HG02840 (cell line): ENCODE measurements around the gene FNDC3B.

Experiments used
- ATAC-seq: cut with Tn5 transposase; IDR thresholded peaks from one replicate; pipeline ENCODE4 v1.9.1; 2021; ENCODE audit warnings: mild to moderate bottlenecking, moderate library complexity, moderate number of reproducible peaks; ENCODE audit not compliant: unreplicated experiment, low FRiP score

Gene FNDC3B

GRCh38 chr3:172161959-172162358 is 122.6 kb downstream of the FNDC3B start:
- no peak for ATAC-seq

DNA sequence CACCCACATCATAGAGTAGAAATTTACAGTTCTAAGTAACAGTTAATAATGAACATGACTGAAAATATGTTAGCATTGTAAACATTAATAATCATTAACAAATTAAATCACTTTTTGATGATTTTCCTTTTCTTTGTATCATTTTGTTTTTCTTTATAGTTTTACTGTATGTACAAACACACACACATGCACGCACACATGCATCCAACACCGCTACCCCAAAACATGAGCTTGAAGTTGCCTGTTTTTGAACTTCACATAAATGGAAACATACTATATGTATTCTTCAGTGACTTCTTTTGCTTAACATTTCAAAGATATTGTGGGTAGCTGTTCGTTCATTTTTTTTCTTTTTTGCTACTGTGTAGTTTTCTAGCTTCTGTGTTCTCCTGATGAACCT is 123.9 kb downstream of the FNDC3B start:
- no peak for ATAC-seq

DNA sequence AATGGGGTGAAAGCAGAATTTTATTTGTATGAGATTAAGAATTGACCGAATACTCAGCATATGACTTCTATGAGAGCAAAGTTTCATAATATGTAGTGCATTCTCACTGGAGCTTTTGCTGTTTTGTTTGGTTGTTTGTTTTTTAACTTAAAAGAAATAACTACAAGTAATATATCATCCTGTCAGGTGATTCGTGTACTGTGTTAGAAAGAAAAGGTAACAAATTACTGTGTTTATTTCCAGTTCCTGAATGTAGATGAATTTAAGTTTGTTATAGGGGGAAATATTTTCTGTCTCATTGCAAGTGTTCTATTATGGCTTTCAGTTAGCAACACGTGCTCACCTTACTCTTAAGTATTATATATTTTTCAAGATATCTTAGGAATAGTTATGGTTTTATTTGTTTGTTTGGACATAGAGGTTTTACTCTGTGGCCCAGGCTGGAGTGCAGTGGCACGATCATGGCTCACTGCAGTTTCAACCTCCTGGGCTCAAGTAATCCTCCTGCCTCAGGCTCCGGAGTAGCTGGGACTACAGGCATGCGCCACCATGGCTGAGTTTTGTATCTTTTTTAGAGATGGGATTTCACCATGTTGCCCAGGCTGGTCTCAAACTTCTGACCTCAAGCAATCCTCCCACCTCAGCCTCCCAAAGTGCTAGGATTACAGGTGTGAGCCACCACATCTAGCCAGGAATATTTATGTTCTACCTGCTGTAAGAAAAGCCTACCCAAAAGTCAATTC is 125.4 kb downstream of the FNDC3B start:
- ATAC-seq, result no peak

DNA sequence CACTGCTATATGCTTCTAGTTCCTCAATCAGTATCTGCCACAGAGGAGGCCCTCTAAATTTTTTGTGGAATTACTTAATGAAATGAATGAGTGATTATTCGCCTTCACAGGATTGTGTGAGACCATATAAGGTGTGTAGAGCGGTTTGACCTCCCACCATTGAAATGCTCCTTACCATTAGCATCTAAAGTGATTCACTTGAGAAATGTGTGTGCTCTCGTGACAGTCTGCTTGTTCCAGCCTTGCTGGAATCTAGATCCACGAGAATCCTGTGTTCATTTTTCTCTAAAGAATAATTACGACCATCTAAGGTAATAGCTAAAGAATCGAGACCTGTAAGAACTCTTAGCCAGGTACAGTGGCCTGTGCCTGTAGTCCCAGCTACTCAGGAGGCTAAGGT is 126.9 kb downstream of the FNDC3B start:
- ATAC-seq, result no peak

DNA sequence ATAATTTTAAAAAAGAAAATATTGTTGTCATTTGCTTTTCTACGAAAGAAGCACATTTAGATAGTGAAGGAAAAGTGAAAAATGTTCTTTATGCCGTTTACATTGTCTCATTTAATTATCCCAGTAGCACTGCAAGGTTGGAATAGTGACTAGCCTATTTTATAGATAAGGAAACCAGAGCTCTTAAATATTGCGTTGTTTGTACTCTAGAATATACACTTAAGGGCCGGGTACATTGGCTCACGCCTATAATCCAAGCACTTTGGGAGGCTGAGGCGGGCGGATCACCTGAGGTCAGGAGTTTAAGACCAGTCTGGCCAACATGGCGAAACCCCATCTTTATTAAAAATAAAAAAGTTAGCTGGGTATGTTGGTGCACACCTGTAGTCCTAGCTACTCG is 127.5 kb downstream of the FNDC3B start:
- no peak for ATAC-seq

DNA sequence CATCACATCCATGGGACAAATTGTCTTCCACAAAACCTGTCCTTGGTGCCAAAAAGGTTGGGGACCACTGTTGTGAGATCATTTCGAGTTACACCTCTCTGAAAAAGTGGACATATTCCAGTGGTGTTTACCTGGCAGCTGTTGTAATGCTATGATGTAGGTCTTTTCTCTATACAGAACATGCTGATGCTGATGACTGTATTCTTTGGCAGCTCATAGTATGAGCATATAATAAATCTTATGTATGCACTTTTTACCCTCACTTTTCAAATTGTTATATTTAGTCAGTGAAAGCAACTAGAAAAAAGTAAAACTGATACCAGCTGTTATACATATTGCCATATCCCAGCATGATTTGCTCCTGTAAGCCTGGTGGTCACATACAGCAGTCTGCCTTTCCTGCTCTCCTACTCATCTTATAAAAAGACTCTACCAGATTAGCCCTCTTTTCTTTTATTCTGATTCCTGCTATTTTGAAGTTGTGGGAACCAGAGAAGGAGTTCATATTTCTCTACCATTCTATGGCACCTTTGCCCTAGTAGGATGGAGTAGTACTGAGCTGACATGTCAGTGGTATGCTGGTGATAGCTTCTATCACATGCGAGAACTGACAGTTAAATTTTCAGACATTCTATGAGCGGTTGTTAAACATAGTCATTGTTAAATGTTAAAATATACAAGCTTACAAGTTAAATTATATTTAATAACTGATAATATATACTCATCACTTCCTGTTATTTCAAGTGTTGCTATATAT is 128.7 kb downstream of the FNDC3B start:
- no peak for ATAC-seq

DNA sequence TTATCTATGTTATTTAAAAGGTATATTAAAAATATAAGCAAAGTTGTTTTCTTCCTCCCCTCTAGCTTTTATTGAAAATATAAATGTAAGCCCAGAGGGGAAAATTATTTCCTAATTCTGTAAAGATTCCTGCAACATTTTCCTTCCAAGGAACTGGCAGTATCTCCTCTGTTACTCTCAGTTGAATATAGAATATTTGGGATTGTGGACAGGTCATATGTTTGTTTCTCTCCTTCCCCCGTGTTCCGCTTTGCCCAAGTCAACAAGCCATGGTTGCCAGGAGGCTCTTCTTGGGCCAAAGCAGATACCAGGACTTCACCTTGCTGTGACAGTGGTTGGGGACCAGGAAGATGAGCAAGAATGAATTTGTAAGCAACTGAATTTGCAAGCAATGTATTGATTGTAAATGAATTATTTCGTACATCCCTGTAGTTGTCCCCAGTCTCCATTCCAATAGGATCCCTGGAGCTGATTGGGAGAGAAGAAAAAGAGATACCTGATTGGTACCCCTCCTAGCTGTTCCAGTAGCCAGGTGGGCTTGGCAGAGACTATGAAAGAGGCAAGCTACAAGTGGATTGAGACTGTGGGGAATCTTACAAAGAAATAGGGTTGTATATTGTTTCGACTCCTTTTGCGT is 130.8 kb downstream of the FNDC3B start:
- no peak for ATAC-seq

GRCh38 chr3:172170841-172171240 is 131.5 kb downstream of the FNDC3B start:
- no peak for ATAC-seq

DNA sequence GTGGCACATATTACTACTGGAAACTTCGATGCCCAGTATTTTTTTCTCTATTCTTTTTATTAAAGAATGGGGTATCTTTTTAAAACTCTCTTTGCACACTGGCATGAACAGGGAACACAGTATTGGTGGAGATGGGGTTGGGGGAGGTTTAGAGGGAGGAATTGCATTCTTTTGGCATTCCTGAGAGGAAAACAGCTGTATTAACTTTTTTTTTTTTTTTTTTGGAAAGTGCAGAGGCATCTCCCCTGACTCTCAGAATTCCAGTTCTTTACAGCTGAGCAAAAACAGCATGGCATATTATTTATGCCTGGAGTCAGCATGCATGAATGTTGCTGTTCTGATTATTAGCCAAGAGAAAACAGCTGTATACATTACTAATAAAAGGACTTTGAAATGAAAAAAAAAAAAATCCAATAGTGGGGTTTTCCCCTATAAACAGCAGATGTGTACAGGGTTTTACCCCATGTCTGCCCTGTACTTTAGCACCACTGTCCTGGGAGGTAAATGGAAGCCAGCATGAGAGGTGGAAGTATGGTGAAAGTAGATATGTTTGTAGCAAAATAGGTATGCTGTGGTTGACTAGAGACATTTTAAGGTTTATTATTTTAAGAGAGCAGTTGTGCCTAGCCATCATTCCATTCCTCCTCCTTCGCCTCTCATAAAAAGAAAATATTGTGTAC is 132.2 kb downstream of the FNDC3B start:
- no peak for ATAC-seq

DNA sequence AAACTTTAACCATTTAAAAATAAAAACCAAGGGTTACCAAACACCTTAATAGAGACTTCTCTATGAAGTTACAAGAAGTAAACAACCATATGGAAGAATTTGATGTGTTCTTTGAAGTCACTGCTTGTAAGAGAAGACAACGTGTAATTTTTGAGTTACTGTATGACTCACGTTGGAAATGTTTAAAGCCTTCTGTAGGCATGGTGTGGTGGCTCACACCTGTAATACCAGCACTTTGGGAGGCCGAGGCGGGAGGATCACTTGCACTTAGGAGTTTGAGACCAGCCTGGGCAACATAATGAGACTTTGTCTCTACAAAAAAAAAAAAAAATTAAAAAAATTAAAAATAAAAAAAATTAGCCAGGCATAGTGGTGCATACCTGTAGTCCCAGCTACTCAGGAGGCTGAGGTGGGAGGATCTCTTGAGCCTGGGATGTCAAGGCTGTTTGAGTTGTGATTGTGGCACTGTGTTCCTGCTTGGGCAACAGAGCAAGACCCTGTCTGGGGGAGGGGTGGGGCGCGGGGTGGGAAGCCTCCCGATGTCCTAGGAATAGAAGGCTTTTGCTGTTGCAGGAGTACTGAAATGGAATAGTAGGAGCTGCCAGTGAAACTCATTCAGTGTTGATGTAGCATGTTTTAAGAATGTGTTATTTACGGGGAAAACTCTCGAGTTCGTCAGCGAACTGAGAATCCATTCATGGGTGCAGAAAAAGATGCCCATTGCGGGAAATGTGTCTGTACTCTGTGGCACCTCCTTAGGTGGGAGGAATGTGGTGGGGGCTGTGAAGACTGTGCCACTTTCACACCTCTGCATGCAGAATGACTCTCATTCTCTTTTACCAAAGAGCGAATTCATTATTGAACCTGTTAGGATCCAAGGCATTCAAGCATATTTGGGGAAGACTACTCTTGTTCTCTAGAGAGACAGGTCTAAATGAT is 134.2 kb downstream of the FNDC3B start:
- no peak for ATAC-seq

DNA sequence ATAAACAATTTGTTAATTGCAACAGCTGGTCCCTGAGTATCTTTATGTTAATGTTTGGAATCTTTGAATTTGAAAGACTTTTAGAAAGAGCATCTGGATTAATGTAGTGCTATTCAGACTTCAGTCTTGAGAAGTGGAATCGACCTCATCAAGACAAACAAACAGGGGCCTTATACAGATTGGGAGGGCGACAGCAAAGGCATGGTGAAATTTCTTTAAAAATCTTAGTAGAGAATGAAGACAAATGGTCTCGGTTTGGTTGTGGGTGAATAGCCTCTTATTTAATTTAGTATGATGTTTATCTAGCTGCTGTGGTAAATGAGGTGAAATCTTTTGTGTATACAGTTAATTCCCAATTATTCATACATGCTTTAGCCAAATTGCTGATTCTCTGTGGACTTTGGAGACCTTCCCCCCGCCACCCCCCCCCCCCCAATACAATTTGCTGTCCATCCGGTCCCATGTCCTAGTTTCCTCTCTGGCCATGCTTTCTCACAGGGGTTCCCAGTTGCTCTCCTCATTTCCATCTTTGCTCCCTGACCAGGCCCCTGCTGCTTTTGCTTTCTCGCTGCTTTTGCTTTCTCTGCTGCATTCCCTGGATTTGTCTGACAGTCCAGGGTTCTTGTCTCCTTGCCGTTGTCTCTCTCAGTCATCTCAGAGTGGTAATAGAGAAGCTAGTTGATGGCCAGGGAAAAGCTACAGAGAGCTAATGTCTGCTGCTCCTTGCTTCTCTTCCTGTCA is 135.3 kb downstream of the FNDC3B start:
- ATAC-seq, result no peak

DNA sequence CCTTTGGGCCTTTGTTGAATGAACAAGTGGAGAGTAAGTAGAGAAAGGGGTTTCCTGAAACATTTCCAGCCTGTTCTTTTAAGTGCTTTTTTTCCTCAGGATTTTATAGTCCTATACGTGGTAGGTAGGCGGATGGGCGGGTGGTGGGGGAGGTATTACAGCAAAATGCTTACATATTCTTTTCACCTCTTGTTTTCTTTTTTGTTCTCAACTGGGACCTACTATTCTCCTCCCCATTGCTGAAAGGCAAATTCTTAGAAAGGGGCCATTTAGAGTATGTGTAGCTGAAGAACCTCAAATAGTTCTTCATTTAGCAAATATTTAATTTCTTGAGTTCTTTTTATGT is 135.8 kb downstream of the FNDC3B start:
- ATAC-seq, result no peak

DNA sequence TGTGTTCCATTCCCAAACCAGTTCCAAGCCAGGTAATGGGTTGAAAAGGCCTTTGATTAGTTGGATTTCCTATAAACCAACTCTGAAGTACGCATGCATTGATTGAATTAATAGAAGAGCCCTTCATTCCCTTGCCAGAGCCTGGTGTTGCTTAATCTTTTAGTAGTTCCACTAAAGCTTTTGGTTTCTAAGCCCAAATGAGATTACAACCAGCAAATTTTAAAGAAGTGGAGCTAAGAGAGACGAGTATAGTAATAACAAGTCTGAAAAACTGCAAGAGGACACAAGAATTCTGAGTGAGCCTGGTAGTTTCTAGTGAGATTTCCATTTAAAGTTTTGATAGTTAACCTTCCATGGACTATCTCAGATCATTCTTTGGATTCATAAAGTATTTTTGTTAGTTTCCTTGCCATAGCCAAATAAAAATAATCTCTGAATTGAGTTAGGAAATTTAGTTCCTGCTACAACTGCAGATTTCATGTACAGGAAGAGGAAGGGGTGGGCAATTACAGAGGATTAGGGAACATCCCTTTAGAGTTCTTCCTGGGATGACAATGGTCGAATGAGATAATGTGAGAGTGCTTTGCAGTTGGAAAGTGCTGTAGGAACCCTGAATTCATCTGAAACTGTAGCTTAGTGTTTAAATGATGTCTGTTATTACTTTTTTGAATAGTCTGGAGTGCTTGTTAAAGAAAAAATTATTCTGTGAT is 136.8 kb downstream of the FNDC3B start:
- ATAC-seq, result no peak

DNA sequence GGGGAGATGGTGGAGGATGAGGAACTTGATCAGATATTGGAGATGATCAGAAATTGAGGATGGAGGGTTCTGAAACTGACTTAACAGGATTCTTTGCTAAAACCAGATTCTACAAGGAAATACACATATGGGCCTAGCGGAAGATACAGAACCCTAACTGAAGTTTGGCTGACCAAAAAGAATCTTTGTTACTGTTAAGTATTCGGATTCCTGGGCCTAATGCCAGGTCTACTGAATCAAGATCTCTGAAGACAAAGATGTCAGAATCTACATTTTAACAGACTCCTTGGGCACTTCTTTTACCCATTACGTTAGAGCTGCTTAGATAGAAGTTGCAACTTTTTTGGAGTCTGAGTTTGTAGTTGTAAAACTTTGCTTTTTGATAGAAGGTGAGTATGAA is 137.7 kb downstream of the FNDC3B start:
- no peak for ATAC-seq

- no peak for ATAC-seq
Observed at GRCh38 chr3:172177803-172178316, 138.5 kb downstream of the FNDC3B start.

DNA sequence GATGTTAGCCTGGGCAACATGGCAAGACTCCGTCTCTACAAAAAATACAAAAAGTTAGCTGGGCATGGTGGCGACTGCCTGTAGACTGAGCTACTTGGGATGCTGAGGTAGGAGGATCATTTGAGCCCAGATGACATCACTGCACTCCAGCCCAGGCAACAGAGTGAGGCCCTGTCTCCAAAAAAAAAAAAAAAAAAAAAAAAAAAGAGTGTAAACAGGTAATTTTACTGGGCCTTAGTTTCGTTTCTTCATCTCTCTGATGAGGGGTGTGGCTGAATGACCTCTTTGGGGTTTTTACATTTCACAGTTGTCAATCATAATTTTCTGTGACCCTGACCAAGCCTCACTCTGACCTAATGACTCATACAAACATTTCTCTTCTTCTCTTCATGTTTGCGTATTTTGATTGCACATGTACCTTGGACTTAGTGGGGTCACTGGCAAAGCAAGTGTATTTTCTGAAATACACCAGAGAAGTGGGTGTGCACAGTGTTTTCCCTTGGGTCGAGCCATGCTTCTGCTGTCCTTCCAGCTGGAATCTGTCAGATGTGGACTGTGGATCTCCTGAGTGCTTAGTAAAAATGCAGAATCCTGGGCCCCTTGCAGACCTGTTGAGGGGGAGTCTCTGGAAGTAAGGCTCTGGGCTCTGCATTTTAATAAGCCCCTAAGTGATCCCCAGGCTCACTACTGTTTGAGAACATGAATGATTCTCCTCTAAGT is 140.5 kb downstream of the FNDC3B start:
- peak; percentile 65 for ATAC-seq

DNA sequence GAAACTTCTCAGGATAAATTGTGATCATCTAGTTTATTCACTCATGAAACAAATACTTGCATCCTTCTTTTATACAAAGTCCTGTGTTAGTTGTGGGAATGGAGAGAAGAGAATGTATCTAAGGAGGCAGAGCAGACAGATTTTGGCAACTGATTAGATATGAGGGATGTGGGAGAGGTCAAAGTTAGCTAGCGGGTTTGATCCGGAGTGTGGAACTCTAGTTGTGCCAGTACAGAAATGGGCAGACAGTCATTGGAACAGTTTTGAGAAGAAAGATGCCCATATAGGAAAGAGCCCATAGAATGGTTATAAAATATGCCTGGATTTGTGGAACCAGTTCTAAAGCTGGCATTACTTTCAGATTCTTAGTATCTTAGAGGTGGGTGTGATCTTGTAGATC is 141.1 kb downstream of the FNDC3B start:
- no peak for ATAC-seq
